ENCODE results near the gene ADARB2.

DNA sequence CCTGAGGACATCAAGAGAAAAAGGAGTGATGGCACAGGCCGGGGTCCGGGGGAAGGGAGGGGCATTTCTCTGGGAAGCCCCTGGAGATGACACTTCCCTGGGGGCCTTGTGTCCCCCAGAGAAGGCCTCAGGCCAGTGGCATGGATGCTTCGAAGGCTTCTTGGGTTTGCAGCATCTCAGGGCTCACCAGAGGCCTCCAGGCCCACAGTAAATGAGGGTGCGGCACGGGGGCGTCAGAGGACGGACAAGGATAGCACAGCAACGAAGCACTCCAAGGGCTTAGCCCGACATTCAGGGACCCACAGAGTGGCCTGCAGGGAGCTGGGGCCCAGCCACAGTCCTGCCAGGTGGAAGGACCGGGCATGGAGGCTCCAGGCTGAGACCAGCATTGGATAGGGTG is 71.6 kb downstream of the ADARB2 start:
- TF ChIP-seq, protein P1, sequence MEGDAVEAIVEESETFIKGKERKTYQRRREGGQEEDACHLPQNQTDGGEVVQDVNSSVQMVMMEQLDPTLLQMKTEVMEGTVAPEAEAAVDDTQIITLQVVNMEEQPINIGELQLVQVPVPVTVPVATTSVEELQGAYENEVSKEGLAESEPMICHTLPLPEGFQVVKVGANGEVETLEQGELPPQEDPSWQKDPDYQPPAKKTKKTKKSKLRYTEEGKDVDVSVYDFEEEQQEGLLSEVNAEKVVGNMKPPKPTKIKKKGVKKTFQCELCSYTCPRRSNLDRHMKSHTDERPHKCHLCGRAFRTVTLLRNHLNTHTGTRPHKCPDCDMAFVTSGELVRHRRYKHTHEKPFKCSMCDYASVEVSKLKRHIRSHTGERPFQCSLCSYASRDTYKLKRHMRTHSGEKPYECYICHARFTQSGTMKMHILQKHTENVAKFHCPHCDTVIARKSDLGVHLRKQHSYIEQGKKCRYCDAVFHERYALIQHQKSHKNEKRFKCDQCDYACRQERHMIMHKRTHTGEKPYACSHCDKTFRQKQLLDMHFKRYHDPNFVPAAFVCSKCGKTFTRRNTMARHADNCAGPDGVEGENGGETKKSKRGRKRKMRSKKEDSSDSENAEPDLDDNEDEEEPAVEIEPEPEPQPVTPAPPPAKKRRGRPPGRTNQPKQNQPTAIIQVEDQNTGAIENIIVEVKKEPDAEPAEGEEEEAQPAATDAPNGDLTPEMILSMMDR (IDR thresholded peaks at IDR 0.05) = no peak
- no peak for TF ChIP-seq ZFX (IDR thresholded peaks at IDR 0.05; ENCODE audit: borderline replicate concordance)
